GM13976 (cell line): Measurements from ENCODE around the gene CYP4F11.

Source experiments
- DNase-seq: peaks from one replicate; pipeline ENCODE4 v3.0.0; 2012; ENCODE audit warnings: low spot score
- in situ Hi-C: fragments of 300-500 bp; cut with MboI; formaldehyde crosslinking; loops from one replicate; pipeline ENCODE4 v1.12.0; 2022; ENCODE audit warnings: low sequenced_read_pairs, mixed read lengths, inconsistent platforms; ENCODE audit not compliant: unreplicated experiment
- TF ChIP-seq, protein P1 (sequence below): IDR thresholded peaks from 2 replicates; pipeline ENCODE4 v1.5.1; 2012; ENCODE audit warnings: borderline replicate concordance, mild to moderate bottlenecking; ENCODE audit not compliant: insufficient read depth; ENCODE audit errors: extremely low read depth, missing control alignments, control extremely low read depth

The CYP4F11 gene

DNA sequence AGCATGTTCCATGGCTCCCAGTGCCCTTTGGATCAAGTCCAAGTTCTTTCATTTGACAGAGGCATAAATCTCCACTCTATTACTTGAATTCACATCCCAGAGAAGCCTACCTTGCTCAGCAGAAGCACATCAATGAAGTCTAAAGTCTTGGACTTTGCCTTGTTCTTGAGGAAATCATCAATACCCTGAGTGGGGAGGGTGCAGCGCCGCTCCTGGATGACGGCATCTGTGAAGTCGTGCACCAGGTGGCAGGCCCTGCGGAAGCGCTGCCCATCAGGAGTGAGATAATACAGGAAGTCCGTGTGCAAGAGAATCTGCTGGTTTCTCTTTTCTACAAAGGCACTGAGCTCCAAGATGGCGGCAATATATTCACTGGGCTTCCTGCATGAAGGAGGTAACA lies 10.6 kb downstream of the CYP4F11 start:
- in situ Hi-C loops = no loop called here
- TF ChIP-seq, protein P1, sequence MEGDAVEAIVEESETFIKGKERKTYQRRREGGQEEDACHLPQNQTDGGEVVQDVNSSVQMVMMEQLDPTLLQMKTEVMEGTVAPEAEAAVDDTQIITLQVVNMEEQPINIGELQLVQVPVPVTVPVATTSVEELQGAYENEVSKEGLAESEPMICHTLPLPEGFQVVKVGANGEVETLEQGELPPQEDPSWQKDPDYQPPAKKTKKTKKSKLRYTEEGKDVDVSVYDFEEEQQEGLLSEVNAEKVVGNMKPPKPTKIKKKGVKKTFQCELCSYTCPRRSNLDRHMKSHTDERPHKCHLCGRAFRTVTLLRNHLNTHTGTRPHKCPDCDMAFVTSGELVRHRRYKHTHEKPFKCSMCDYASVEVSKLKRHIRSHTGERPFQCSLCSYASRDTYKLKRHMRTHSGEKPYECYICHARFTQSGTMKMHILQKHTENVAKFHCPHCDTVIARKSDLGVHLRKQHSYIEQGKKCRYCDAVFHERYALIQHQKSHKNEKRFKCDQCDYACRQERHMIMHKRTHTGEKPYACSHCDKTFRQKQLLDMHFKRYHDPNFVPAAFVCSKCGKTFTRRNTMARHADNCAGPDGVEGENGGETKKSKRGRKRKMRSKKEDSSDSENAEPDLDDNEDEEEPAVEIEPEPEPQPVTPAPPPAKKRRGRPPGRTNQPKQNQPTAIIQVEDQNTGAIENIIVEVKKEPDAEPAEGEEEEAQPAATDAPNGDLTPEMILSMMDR = no peak
- DNase-seq = no peak

DNA sequence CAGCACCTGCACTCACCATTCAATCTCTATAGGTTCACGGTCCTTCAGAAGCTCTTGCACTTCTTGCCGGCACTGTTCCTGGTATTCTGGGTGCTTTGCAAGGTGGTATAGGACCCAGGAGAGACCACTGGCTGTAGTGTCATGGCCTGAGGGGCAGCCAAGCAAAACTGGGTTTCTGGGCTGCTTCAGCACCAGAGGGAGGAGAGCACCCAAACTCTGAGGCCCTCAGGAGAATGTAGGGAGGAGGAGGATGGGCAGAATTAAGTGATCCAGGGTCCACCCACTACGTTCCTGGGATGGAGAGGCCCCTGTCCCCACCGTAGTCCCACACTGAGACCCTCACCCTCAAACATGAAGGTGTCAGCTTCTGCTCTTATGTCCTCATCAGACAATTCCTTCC lies 12.3 kb downstream of the CYP4F11 start:
- TF ChIP-seq, protein P1 = no peak
- no peak for DNase-seq
- in situ Hi-C loops = no loop called here

DNA sequence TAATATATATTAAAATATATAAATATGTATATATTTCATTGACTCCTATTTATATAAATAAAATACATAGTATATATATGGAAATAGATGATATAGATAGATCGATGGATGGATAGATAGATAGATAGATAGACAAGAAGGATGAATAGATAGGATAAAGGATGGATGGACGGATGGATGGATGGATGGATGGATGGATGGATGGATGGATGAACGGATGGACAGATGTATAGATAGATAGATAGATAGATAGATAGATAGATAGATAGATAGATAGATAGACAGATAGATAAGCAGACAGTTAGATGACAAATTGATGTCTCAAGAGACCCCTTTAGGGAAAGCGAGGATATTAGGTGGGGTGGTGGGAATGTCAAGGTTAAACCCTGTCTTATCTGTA lies 15.1 kb downstream of the CYP4F11 start:
- DNase-seq = no peak
- TF ChIP-seq, protein P1 = no peak
- in situ Hi-C loops = no loop called here

DNA sequence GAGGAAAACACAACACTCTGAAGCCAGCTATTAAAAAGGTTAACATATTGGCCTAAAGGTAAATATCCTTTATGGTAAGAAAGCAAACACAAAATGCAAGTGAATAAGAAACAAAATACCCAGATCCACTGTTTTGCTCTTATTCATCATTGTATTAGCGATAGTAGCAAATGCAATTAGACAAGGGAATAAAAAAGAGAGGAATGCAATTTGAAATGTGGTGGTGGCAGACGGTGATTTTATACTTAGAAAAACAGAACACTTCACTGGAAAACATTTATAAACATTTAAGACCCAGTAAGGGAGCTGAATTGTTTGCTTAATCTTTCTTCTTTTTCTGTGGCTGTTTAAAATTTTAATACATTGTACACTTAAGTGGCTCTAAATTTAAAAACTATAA lies 19.2 kb downstream of the CYP4F11 start:
- no peak for DNase-seq
- TF ChIP-seq, protein P1 = no peak
- in situ Hi-C loops = no loop called here

DNA sequence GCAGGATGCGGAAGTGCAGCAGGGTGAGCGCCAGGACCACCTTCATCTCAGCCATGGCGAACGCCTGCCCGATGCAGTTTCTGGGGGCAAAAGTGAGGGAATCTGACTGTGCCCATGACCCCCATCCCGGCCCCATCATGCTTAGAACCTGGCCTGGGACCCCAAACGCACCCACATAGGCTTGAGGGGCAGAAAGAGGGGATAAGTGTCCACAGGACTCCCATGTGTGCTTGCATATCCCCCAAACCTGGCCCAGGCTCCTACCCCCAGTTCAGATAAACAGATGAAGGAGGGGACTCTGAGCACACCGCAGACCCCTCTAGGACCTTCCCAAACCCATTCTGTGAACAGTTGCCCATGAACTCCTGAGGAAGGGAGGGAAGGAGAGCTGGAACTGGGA lies 20.5 kb downstream of the CYP4F11 start:
- no peak for DNase-seq
- TF ChIP-seq, protein P1 = no peak
- in situ Hi-C loops = no loop called here

DNA sequence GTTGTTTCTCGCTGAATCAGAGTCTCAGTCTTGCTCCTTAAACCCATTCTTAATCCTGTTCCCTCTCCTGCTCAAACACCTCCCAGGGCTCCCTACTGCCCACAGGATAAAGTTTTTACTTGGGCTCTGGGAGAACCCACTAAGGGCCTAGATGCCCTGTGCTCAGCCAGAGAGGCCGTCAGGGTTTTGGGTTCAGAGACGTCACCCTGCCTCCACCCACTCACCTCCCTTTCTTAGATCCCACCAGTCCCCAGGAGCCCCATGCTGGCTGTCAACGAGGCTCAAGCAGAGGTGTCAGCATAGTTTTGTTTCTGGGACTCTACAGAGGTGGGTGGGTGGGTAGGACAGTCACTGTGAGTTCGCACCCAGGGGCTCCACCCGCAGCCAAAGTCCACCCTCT lies 20.9 kb downstream of the CYP4F11 start:
- TF ChIP-seq, protein P1 = no peak
- in situ Hi-C loops = no loop called here
- no peak for DNase-seq
